T-helper 1 cell (primary cell): ENCODE results near the gene CHRNB4.

ENCODE experiments used
- DNase-seq, 5 donors: peaks; one replicate each; pipeline ENCODE4 v3.0.0-alpha.2; 2012 to 2020

CHRNB4 gene

DNA sequence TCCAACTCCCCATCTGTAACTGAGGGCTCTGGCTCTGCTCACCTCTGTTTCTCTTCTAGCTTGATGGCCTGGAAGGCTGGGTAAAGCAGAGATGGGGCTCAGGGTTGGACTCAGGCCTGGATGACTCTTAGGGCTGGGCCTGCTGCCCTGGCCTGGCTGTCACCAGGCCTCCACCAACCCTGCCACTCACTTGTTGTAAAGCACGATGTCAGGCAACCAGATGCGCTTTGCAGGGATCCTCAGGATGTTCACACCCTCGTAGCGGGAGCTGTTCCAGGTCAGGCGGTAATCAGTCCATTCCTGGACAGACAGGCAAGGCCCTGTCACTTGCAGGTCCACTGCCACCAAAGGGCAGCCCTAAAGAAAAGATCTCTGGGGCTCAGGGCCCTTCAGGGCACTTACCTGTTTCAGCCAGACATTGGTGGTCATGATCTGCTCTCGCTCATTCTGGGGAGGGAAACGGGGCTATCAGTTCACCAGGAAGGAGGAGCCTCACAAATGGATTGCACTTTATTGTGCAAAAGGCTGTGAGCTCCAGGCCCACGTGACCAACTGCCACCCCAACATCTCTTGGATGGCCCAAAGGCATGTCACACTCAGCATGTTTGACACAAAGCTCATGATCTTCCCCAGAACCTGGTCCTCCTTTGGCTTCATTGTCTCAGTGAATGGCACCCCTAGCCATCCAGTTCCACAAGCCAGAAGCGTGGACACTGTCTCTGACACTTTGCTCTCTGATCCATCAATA lies 9.9 kb downstream of the CHRNB4 start:
- no peak for DNase-seq

DNA sequence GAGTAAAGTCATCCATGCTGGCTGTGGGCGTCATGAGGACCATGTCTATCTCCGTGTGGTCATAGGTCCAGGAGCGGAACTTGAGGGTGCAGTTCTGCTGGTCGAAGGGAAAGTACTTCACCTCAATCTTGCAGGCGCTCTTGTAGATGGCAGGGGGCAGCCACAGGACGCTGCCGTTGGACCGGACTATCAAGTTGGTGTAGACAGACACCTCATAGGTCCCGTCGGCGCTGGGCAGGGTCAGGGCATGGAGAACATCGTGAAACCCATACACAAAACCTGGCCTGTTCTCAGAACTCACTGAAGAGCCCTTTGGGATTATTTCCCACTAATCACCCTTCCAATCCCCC lies 11.3 kb downstream of the CHRNB4 start:
- no peak for DNase-seq

DNA sequence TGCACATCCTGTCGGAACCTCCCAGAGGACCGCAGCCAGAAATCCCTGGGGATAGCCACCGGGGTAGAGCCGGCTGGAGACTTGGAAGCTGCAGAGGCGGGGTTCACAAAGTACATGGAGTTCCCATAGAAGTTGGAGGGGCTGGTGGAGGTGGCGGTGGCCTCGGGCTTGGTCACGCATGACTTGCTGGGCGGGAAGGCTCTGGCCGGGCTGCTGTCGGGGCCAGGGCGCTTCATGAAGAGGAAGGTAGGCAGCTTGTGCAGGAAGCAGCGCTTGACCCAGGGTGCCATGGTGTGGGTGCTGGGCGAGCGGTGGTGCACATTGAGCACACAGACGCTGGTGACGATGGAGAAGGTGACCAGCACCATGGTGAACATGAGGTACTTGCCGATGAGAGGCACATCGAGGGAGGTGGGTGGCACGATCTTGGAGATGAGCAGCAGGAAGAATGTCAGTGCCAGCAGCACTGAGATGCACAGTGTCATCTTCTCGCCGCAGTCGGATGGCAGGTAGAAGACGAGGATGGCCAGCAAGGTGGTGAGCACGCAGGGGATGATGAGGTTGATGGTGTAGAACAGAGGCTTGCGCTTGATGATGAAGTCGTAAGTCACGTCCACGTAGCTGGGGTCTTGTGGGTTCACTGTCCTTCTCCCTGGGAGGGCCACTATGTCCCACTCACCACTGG lies 11.8 kb downstream of the CHRNB4 start:
- no peak for DNase-seq

DNA sequence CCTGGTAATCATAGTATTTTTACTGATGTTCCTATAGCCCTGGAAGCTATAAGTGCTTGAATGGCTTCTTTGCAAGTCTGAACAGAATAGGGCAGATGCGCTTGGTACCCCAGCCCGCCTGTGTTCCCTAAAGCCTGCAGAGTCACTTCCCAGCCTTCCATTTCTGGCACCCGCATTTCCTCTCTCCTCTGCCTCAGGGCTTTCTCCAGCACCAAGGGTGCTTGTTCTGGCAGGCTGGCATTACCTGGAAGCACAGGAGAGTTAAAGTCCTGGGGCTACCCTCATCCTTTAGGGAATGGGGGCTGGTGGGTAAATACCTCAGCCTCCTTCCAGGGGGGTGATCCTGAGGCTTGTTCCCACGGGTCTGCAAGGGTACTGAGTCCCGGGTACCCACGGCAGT lies 12.8 kb downstream of the CHRNB4 start:
- DNase-seq: no peak

DNA sequence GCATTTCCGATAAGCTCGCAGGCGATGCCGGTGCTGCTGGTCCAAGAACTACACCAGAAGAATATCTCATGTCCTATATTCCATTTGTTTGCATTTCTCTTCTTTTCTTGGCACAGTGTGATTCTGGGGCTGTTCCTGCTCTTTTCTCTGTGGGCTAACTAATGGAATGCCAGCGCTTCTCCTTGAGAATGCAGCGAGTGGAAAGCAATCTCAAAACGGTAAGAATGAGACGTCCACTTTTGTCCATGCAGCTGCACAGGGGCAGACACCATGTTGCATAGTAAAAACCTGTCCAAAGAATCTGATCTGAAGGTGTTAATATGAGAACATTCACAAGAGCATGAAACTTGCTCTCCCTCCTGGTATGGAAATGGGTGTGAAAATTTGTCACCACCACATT lies 13.7 kb downstream of the CHRNB4 start:
- no peak for DNase-seq

DNA sequence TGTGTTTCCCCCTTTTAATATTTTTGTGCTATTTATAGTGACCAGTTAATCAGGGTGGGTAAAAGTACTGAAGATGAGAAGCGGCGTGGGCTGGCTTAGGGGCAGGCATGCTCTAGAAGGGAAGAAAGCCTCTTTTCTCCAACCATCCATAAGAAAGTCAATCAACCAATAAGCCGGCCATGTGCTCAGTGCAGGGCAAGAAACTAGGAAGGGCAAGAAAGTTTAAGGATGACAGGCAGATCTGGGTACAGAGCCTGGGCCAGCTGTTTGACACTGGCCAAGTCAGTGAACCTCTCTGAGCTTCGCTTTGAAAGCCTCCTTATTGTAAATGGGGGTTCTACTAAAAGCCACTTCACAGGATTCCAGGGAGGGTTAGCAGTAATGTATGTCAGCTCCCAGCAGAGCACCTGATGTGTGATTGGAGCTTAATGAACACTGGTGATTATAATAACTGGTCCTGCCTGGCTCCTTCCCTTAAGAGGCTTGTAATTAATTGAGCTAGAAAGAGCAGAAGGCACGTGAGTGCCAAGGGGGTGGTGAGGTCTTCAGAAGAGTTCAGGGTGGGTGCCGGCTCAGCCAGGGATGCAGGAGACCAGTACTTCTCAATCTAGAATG lies 14.5 kb downstream of the CHRNB4 start:
- no peak for DNase-seq

DNA sequence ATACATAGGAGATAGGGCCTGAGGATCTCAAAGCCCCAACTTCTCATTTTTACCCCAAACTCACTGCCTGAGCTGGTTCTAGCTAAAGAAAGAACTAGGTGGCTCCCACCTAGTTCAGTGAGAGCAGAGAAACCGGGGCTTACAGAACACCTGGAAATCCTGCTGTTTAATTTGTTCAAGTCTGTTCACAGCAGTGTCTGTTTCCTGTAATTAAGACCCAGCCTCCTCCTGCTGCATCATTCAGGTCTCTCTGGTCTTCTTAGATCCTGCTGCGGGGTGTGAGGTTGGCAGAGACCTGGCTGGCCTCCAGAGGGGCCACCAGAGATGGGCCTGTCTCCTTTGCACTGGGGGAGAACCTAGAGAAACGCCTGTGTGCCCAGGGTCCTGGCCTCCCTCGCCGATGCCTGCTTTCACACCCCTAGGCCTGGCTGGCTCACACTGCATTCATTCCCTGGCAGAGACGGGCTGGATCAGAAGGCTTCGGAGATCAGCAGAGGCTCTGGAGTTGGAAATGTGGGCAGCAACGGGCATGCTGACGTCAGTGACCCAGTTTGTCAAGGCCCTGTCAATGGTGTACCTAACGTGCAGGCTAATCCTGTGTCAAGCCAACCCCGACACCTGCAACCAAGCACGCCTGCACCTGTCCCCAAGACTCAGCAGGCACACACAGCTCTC lies 15.3 kb downstream of the CHRNB4 start:
- DNase-seq: no peak

DNA sequence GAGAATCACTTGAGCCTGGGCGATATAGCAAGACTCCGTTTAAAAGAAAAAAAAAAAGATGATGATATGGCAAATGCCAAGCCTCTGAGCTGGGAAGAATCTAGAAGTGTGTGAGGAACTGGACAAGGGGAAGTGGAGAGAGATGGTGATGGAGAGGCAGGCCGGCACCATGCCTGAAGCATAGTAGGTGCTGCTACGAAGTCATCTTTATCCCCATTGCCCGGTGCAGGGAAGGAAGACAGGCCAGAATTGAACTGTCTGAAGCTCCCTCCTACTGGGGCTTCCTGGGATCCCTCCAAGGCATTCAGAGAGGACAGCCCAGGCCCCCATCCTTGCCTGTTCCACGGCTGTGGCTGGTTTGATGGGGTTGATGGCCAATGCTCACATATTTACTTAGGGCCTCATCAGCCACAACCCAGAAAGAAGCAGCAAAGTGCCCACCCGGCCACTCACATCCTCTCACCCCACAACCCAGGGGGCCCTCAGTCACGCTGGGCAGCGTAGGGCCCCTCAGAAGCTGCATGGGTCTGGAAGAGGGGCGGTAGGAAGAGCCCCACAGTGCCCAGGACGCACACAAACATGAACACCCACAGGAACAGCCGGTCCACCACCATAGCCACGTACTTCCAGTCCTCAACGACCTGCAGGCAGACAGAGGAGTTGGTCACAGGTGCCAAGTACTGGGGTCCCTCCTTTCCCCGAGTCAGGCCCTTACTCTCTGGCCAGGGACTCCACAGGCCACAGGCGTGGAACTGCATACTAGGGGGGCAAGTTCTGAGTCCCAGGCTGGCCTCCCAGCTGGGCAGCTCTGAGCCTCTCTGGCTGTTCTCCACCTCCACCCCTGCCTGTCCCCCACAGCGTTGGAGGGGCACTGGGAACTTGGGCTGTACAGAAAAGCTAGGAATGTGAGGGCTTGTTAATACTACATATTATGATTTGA lies 16.1 kb downstream of the CHRNB4 start:
- no peak for DNase-seq

DNA sequence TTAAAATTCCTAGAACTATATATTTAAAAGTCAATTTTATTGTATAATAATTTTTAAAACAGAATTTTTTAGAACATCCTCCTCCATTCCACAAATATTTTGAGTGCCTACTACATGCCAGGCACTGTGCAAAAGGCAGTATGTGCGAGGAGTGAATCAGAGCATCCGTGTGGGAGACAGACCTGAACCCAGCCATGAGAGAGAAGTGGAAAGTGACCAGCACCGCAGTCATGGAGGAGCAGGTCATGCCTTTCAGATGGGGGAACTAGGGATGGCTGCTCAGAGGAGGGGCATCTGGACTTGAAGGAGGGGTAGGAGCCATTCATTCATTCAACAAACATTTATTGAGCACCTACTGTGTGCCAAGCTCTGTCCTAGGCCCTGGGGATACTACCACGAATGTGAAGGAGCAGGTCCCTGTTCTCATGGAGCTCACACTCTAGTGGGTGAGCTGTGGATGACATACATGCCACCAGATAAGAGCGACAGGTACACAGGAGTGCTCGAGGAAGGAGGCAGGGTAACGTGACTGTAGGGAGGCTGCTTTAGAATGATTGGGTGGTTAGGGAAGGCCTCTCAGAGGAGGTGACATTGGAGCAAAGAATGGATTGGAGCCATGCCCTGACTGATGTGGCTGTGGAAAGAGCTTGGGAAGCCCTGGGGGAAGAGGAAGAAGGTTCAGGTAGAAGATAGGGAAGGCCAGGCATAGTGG lies 17.1 kb downstream of the CHRNB4 start:
- no peak for DNase-seq

DNA sequence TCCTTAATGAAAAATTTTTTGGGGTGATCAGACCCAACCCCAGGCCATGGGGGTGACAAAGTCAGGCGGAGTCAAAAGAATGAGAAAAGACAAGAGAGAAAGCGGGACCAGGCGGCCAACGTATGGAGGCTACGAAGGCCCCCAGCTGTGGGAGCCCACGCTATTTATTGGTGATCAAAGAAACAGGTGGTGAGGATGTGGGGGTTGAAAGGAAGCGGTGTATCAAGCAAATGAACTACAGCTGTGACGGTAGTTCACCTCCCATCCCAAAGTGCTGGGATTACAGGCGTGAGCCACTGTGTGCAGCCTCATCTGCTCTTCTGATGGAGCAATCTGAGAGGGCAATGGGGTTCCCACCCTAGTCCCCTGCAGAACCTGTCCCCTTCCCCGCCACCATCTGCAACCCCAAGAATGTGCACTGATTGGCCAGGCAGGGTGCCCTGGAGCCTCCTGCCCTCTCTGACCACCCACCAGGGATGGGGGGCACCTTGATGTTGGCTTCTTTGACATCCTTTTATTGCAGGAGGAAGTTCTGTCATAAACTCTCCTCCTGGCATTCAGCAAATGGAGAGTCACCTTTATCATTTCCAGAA lies 19.1 kb downstream of the CHRNB4 start:
- no peak for DNase-seq

DNA sequence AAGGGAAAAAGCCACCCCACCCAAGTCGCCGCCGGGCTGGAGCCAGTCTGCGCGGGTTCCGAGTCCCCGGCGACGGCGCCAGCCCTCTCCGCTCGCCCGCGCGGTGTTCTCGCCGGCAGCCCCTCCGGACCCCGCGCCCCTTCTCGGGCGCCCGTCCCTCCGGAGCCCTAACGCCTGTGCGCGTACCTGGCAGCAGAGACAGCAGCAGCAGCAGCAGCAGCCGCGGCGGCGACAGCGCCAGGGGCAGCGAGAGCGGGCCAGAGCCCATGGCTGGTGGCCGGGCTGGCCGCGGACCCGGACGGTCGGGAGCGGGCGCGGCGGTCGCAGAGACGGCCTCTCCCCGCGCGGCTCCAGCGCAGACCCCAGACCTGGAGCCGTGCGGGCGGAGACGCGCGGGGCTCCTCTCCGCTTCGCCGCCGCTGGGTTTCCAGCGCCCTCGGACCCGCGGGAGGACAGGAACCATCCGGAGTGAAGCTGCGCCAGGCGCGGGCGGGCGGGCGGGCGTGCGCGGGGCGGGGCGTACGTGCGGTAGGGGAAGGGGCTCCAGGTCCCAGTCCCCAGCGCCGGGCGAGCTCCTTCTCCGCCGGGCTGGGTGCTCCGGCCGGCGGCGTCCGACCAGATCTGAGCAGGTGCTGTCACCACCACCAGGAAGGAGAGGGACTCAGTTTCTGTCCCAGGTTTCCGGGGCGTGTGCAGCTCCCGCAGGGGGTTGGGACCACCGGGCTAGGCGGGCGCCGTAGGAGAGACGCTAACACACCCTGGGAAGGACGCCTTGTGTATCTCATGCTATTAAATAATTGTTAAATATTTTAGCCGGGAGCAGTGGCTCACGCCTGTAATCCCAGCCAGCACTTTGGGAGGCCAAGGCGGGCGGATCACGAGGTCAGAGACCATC lies 20.2 kb downstream of the CHRNB4 start, which contains the start of gene CHRNA3:
TSS of gene CHRNA3 (minus strand) at position 470 of the 895 bp plus-strand sequence. CDS start at position 268, 202 bp downstream.
- no peak for DNase-seq

DNA sequence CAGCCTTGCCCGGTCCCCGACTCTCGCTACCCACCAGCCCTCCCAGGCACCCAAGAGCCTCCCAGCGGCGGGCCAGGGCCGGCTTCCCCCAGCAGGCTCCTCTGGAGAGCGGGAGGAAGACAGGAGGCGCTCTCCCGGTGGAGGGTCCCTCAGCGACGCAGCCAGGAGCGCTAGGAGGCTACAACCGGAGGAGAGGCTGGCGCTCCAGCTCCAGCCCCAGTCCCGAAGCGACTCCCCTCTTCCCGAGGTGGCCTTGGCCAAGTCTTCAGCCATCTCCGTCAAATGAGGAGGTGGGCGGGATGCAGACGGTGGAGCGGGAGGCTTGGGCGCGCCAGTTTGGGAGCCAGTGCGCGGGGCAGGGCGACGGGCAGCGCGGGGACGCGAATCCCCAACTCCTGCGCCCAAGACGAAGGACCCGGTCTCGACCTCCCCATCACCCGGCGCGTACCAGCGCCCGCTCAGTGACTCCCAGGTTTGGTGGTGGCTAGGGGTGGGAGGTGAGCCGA lies 20.9 kb downstream of the CHRNB4 start:
- no peak for DNase-seq

DNA sequence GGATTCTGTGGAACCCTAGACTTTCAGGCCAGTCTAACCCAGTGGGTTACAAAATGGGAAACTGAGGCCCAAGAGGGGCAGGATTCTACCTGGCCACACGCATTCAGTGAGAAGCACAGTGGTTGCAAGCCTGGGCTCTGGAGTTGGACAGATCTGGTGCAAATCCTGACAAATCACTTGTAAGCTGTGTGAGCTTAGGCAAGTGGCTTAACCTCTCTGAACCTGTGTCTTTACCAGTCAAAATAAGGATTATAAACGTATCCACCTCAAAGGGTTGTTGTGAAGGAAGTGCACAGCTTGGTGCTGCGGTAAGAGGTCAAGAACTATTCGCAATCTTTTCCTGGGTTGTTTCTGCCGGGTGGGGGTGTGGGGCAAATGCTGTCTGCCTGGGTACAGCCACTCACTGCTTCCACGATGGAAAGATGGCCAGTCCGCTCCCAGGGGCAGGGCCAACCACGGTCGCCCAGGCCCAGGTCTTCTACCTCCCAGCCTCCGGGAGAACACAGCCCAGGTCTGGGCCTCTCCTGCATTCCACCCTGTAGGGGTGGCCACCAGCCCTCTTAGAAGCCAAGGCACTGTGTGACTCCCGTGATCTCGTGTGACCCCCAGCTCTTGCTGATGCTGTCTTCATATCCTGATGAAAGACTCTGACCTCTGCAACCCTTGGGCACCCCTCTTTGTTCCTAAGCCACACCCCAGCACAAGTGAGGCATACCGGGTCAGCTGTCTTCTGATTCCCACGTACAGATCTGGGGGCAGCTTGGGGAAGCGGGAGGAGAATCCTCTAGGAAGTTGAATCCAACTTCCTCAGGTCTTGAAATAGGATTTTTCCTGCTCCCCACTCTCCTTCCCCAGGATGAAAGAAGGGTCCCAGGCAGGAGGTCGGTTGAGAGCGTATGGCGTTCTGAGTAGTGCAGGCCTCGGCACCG lies 21.7 kb downstream of the CHRNB4 start:
- no peak for DNase-seq

DNA sequence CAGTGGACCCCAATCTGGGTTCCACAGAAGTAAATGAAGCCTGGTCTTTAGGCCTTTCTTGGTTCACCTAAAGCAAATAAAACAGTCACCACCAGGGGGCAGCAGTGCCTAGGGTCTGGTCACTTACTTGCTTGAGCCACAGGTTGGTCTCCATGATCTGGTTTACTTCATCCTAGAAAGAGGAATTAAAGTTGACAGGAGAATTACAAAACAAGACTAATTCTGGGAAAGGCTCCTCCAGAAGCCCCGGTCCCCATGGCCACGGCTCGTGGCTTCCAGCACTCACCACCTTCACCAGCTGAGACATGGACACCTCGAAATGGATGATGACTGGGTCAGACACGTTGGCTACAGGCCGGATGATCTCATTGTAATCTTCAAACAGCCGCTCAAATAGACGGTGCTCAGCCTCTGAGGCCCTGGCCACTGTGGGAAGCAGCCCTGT lies 22.5 kb downstream of the CHRNB4 start:
- peak; percentile 51 to 79 (median 57) for DNase-seq

DNA sequence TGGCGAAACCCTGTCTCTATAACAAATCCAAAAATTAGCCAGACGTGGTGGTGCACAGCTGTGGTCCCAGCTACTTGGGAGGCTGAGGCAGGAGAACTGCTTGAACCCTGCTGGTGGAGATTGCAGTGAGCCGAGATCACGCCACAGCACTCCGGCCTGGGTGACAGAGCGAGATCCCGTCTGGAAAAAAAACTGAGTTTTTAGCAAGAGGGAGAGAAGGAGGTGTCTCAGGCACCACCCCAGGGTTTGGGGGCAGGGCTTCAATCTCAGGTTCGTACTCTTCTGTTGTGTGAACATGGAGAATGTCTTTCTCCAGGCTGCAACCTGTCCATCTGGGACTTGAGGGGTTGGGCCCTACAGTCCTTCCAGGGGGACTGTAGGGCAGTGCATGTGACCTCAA lies 22.9 kb downstream of the CHRNB4 start:
- DNase-seq: no peak

DNA sequence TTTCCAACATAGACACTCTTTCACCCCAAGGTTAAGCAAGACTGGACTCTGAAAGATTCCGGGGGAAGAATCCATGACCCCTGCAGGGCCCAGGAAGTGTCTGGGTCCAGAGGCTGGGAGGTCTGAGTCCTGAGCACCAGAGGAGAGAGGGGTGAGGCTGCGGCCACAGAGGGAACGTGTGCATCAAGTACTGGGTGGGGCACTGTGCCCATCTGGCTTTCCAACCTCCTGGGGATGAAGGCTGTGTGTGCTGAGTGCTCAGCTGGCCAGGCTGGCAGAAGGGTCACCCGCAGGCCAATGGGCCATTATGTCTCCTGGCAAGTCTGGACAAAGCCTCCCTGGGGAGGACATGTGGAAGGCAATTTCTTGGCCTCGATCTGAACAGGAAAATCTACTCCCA lies 23.5 kb downstream of the CHRNB4 start:
- DNase-seq: no peak

DNA sequence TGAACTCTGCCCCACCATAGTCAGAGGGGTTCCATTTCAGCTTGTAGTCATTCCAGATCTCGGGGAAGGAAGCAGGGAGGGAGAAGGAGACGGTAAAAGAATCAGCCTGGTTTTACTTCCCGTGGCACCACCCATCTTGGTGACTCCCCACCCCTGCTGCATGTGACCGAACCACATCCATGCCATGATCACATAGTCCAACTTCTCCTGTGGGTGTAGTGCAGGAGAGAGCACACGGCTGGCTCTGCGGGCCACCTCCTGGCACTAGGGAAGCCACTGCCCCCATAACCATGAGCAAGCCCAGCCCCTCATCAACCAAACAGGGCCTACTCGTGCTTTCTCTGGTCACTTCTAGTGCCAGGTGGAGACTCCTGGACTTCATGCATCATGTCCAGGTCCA lies 23.9 kb downstream of the CHRNB4 start:
- no peak for DNase-seq

DNA sequence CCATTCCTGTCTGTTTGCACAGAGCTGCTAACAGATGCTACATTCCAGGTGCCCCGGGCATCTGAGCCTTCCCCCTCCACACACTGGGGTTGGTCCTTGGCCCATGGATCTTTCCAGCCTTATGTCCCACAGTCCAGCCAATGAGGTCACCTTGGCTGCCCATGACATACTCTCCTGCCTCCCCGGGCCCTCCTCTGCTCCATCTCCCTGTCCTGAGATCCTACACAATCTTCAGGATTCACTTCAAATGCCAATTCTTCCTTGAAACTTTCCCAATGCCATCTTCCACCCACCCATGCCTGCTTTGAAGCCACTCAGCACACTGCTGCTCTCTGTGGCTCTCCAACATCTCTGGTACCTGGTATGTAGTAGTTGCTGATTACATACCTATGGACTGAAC lies 24.5 kb downstream of the CHRNB4 start:
- DNase-seq: no peak

DNA sequence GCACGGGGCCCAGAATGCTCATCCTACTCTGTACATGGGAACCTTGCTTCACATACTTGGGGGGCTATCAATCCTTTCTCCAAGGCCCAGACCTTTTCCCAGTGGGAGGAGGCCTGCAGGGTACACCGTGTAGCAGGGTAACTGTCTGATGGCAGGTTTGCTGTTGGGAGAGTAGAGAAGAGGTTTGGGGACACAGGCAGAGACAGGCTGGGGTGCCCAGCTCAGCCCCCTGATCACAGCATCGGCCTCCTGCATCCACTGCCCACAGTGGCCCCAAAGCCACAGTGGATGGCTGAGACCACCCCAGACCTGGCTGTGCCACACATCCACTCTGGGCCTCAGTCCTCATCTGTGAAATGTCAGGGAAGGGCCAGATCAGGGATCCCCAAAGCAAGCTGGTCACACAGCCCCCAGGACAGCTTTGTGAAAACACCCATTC lies 25.8 kb downstream of the CHRNB4 start:
- no peak for DNase-seq
